ENCODE measurements around the gene PRAMEF13.
"Not testable (repeated sequence)": the region's sequence is repeated elsewhere in the genome, so short reads cannot be mapped to it uniquely, and the experiment has no call there.

The PRAMEF13 gene

GRCh38 chr1:13201309-13201708 is at the start of gene PRAMEF13:
Gene PRAMEF13 (minus strand): TSS chr1:13201409. CDS start chr1:13199589, 1,820 bp downstream.
- DNase-seq (ENCODE audit: low read depth in 2 of 2) = not testable (repeated sequence)

DNA sequence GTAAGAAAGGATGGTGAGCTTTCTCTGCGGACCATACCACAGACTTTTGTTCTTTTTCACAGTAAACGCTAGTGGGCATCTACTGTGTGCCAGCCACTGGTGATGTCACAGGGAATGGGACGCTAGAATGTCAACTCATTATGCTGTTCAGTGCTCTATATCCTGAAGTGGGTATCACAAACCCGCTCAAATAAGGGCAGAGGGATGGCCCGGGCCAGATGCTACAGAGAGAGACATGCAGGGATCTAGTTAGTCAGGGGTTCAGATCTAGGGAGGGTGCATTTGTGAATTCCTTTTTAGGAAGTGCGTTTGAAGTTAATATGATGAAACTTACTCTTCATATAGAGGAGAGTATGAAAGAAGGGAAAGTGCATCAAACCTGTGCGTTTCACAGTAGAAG is 45.9 kb upstream of the PRAMEF13 start:
- DNase-seq (ENCODE audit: low read depth in 2 of 2) = not testable (repeated sequence)

DNA sequence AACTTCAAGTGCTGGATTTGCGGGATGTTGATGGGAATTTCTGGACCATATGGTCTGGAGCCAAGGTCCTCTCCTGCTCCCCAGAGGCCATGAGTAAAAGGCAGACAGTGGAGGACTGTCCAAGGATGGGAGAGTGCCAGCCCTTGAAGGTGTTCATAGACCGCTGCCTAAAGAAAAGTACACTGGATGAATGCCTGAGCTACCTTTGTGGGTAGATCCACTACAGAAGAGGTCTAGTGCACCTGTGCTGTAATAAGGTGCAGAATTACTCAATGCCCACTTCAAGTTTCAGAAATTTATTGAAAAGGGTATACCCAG is 45.3 kb upstream of the PRAMEF13 start:
- not testable (repeated sequence) for DNase-seq (ENCODE audit: low read depth in 2 of 2)

DNA sequence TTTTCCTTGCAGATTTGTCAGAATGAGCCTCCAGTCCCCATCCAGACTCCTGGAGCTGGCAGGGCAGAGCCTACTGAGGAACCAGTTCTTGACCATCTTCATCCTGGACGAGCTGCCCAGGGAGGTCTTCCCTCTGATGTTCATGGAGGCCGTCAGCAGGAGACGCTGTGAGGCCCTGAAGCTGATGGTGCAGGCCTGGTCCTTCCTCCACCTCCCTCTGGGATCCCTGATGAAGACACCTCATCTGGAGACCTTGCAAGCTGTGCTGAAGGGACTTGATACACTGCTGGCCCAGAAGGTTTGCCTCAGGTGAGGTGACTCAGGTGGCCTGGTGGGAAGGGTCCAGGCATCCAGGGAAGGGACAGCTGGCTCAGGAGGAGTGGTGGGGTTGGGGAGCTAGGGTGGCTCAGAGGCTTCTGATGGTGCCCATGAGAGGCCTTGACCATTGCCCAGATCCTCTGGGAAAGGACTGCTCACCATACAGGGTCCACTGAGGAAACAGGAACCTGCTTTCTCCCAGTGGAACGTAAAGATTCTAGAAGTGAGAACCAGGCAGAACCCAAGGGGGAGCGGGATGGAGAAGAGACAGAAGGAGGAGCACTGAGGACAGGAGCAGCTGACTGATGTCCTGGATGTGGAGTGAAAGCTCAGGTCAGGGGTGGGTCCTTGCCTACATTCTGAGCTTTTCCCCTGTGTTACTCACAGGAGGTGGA is 44.8 kb upstream of the PRAMEF13 start:
- DNase-seq (ENCODE audit: low read depth in 2 of 2) = not testable (repeated sequence)

DNA sequence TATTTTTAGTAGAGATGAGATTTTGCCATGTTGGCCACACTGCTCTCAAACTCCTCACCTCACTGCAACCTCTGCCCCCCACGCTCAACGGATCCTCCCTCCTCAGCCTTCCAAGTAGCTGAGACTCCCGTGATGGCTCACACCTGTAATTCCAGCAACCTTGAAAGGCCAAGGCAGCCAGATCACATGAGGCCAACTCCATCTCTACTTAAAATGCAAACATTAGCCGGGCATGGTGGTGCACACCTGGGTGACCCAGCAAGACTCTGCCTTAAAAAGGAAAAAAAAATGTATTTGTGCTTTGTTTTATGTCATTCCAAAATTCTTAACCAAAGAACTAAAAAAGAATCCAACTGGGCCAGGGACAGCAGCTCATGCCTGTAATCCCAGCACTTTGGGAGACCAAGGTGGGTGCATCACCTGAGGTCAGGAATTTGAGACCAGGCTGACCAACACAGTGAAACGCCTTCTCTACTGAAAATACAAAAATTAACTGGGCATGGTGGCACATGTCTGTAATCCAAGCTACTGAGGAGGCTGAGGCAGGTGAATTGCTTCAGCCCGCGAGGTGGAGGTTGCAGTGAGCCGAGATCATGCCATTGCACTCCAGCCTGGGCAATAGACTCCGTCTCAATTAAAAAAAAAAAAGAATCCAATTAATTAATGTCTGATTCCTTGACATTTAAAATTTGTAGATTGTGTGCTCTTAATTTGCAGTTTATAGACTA is 42.5 kb upstream of the PRAMEF13 start:
- not testable (repeated sequence) for DNase-seq (ENCODE audit: low read depth in 2 of 2)

DNA sequence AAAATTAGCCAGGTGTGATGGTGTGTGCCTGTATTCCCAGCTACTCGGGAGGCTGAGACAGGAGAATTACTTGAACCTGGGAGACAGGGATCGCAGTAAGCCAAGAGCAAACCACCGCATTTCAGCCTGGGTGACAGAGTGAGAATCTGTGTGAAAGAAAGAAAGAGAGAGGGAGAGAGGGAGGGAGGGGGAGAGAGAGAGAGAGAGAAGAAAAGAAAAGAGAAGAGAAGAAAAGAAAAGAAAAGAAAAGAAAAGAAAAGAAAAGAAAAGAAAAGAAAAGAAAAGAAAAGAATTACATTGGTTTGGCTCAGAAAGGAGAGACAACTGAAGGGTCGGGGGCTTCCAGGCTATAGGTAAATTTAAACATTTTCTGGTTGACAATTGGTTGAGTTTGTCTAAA is 38.4 kb upstream of the PRAMEF13 start:
- DNase-seq (ENCODE audit: low read depth in 2 of 2) = not testable (repeated sequence)

DNA sequence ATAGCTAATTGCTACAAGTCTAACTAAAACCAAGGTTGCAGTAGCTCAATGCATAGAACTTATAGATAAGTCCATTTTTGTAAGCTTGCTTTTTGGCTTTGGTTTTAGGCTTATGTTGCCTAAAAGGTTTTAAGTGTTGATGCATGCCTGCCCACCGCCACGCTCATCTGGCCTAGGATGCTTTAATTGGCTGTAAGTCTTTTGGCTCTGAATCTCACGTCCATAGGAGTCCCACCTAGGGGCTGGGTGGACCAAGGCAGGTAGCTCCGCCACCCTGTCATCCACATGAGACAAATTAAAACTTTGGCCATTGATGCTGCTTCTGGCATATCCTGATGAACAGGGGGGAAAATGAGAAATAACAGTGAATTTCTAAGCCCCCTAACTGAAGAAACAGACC is 36.4 kb upstream of the PRAMEF13 start:
- DNase-seq (ENCODE audit: low read depth in 2 of 2) = not testable (repeated sequence)

DNA sequence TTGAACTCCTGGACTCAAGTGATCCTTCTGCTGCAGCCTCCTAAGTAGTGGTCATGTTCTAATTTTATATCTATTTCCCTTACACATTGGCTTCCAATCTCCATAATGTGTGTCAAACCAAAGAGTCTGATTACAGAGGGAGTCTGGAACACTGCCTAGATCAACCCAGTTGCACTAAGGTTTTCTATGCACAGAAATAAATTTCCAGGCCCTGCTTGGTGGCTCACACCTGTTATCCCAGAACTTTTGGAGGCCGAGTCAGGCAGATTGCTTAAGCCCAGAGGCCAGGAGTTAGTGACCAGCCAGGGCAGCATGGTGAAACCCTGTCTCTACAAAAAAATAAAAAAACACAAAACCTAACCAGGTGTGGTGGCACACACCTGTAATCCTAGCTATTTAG is 32.8 kb upstream of the PRAMEF13 start:
- DNase-seq (ENCODE audit: low read depth in 2 of 2) = not testable (repeated sequence)

GRCh38 chr1:13232056-13232455 is 30.8 kb upstream of the PRAMEF13 start:
- DNase-seq (ENCODE audit: low read depth in 2 of 2) = not testable (repeated sequence)

GRCh38 chr1:13231061-13231750 is 30.0 kb upstream of the PRAMEF13 start:
- not testable (repeated sequence) for DNase-seq (ENCODE audit: low read depth in 2 of 2)

DNA sequence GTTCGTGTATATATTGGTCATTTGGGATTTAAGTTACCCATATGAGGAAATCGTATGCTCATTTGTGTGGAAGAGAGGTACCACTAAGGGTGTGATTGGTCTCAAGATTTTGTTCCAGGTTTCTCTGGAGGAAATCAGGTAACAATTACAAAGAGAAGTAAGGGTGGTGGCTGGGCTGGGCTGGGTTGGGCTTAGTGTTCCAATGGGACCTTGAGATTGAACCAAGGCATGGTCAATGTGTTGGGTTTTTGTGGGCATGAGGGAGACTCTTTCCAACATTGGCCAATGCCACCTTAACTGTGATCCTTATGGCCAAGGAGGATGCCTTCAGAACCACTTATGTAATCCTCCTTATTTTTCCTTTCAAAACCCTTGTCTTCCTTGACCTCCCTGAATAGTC is 29.4 kb upstream of the PRAMEF13 start:
- not testable (repeated sequence) for DNase-seq (ENCODE audit: low read depth in 2 of 2)

DNA sequence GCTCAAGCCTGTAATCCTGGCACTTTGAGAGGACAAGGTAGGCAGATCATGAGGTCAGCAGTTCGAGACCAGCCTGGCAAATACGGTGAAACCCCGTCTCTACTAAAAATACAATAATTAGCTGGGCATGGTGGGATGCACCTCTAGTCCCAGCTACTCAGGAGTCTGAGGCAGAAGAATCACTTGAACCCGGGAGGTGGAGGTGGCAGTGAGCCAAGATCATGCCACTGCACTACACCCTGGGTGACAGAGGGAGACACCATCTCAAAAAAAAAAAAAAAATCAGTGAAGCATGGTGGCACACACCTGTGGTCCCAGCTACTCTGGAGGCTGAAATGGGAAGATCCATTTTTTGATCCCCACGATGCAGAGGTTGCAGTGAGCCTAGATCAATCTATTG is 28.9 kb upstream of the PRAMEF13 start:
- not testable (repeated sequence) for DNase-seq (ENCODE audit: low read depth in 2 of 2)

GRCh38 chr1:13228343-13228781 is 27.2 kb upstream of the PRAMEF13 start:
- DNase-seq (ENCODE audit: low read depth in 2 of 2) = peak; percentile 4 to 20

GRCh38 chr1:13227271-13228055 is 26.3 kb upstream of the PRAMEF13 start:
- DNase-seq (ENCODE audit: low read depth in 2 of 2) = not testable (repeated sequence)

DNA sequence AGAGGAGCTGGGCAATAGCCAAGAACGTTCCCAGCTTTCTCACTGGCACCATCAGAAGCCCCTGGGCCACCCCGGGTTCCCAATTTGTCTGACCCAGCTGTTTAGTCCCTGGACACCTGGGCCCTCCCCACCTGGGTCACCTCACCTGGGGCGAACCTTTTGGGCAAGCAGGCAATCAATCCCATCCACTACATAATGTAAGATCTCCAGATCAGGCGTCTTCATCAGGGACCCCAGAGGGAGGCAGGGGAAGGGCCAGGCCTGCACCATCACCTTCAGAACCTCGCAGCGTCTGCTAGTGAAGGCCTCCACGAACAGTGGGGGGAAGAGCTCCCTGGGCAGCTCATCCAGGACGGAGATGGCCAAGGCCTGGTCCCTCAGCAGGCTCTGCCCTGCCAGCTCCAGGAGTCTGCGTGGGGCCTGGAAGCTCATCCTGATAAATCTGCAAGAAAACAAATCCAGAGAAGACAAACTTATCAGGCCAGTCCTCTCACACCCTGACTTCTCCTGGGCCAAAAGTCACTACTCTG is 24.5 kb upstream of the PRAMEF13 start, which contains the start of gene PRAMEF18:
PRAMEF18 (minus strand) TSS at position 480 of the 530 bp plus-strand sequence; CDS start at position 432, 48 bp downstream.
- DNase-seq (ENCODE audit: low read depth in 2 of 2) = not testable (repeated sequence)

- DNase-seq (ENCODE audit: low read depth in 2 of 2) = no peak
Observed at GRCh38 chr1:13224480-13225060, 23.4 kb upstream of the PRAMEF13 start.

DNA sequence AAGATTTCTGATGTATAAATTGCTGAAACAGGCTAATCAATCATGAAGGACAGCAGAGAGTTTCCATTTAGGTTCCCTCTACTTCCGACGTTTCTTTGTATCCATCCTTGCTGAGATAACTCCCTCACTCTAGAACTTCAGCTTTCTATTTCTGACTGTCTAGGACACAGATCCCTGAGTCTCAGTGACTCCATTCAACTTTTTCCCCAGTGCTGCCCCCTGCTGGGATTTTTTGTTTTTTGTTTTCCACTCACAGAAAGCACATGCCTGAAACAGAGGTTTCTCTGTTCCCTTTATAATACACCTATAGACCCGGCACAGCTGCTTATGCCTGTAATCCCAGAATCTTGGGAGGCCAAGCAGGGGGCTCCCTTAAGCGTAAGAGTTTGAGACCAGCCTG is 21.6 kb upstream of the PRAMEF13 start:
- not testable (repeated sequence) for DNase-seq (ENCODE audit: low read depth in 2 of 2)

DNA sequence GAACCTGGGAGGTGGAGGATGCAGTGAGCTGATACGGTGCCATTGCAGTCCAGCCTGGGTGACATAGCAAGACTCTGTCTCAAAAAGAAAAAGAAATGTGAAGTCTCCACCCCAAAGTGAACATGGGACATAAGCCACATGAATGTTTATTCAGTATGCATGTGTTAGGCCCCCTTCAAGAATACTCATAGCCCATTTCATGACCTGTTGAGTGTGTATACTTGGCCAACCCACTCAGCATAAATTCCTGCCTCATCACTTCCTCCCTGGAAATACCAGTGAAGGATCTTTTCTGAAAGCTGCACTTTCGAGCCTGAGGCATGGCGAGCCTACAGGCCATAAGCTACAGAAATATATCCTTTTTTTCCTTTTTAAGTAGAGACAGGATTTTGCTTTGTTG is 18.0 kb upstream of the PRAMEF13 start:
- DNase-seq (ENCODE audit: low read depth in 2 of 2) = not testable (repeated sequence)

GRCh38 chr1:13216619-13217018 is 15.4 kb upstream of the PRAMEF13 start:
- DNase-seq (ENCODE audit: low read depth in 2 of 2) = not testable (repeated sequence)

DNA sequence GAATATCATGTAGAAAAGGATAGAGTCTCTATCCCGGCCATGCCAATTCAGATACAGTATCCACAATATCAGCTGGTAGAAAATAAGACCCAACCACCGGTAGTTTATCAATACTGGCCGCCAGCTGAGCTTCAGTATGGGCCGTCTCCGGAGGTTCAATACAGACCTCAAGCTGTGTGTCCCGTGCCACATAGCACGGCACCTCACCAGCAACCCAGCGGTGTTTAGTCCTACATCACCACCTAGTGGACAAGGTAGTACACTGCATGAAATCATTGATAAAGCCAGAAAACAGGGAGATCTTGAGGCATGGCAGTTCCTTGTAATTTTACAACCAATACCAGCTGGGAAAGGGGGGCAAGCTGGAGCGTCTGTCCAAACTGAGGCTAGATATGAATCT is 7.5 kb upstream of the PRAMEF13 start:
- not testable (repeated sequence) for DNase-seq (ENCODE audit: low read depth in 2 of 2)

- DNase-seq (ENCODE audit: low read depth in 2 of 2) = not testable (repeated sequence)
Observed at GRCh38 chr1:13171548-13171947, 29.7 kb downstream of the PRAMEF13 start, which contains the start of gene PRAMEF9. Gene PRAMEF9 (plus strand): TSS chr1:13171848. CDS start chr1:13175281, 3,433 bp downstream.

All from stimulated activated CD8-positive, alpha-beta memory T cell treated with anti-CD3 and anti-CD28 coated beads, Interleukin-7, amount 100 ng/mL, for 4 hours (primary cell).